HL-60/S4 (cell line): ENCODE results near the gene THRAP3.

Experiments used
- in situ Hi-C: fragments of 300-500 bp; cut with MboI; formaldehyde crosslinking; loops from 2 replicates; pipeline ENCODE4 v1.14.3; 2022; ENCODE audit warnings: low sequenced_read_pairs

The THRAP3 gene

DNA sequence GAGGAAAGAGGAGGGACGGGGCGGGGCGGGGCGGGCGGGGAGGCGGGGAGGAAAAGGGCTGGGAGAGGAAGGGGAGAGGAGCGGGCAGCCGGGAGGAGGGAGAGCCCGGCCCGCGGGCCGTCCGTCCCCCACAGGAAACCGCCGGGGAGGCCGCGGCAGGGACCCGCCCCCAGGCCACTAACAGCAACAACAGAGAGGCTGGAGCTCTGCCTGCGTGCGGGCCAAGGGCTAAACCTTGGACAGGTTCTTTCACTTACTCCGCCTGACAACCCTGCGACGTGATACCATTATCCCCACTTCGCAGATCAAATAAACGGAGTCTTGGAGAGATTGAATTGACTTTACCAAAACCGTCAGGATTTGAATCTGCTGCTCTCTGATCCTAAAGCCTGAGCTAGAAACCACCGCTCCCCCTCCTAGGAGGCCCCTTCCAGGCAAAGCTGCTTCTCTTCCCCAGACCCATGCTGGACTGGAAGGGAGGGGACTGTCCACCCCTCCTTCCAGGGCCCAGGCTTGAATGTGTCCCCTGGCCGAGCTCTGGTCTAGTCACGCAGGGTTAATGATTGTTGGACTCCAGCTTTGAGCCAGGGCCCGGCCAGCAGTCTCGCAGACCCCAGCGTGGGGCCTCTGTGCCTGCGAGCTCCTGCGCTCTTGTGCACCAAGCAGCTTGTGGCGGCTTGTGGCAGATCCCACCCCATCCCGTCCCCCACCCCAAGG, 99.6 kb downstream of the THRAP3 start, which contains the start of gene EVA1B:
Gene EVA1B (minus strand): TSS at position 10 of the 717 bp plus-strand sequence. CDS start 608 bp downstream, outside the sequence.
- in situ Hi-C loops = no loop called here

DNA sequence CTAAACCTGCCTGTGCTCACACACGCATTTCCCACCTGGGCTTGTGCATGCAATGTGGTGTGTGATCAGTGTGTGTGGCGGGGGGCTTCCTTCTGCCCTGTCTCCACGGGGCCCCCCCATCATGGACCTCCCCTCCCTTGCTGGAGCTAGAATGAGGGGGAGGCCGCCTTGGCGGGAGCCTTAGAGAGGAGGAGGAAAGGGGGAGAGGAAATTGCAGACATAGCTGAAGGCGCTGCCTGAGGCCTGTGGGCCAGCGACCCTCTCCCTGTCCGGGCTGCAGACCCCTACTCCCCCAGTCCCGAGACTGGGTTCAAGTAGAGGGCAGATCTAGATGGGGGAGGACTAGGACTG, 100.1 kb downstream of the THRAP3 start:
- in situ Hi-C loops = no loop called here

DNA sequence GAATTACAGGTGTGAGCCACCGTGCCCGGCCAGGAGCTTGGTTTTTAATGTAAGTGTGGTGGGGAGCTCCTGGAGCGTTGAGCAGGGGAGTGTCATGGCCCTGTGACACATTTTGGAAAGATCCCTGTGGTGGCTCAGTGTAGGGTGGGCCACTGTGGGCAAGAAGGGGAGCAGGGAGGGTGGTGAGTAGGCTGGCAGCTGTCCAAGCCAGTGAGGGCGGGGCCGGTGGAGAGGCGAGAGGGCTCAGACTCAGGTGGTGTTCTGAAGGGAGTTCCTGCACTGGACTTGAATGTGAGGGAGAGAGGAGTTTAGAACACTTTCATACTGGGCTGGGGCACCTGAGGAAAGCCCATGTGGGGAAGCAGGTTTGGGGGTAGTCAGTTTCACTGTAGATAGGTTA, 102.3 kb downstream of the THRAP3 start:
- in situ Hi-C loops = no loop called here

DNA sequence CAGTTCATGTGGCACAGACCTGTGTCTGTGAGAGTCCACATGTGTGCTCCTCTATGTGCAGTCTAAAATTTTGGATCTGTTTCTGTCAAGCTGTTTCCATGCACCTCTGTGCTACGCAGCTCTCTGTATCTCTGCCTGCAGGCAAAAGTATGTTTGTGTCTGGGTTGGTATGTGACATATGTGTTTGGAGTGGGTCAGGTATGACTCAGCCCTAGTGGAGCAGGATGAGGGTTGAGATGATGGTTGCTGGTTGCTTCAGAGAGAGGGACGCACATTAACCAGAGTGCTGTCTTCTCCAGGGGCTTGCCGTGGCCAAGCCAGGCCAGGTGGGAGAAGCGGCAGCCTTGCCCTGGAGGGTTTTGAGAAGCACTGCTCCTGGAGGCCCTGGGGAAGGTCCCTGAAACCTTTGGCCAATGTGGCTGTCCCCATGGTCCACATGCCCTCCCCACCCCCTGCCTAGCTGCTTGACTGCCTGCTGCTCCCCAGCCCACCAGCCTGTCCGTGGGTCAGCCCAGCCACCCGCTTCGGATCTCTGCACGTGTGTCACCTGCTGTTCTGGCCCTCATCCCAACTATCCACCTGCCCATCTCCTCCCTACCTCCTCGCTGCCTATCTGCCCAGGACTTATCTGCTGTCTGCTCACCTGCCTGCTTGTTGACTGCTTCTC, 103.3 kb downstream of the THRAP3 start:
- in situ Hi-C loops = no loop called here

DNA sequence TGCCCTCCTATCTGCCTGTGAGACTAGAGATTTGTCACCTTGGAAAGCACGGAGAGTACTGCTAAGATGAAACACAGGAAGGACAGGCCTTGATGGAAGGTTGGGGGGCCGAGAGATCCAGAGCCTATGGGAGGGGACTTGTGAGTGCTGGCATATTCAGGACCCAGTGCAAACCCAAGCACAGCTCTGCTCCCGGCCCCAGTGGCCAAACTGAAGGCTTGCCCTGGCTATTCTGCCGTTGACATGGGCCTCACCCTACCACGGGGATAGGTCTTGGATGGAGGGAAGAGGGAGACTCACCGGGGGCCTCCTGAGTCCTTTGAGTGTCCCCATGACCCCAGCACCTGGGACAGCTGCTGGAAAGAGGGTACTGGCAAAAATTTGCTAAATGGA, 103.8 kb downstream of the THRAP3 start:
- in situ Hi-C loops = no loop called here

DNA sequence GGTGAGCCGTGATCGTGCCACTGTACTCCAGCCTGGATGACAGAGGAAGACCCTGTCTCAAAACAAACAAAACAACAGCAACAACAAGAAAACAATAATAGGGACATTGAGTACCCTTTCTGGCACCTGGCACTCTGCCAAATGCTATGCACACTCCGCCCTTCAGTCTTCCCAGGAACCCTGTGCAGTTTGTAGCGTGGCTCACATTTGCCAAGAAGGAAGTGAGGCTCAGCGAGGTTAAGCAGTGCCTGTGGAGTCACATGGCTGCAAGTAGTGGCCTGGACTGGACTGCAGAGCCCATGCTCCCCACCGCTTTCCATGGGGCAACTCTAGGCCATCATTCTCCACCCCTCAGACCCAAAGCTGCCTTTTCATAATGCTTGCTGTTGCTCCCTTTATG, 104.5 kb downstream of the THRAP3 start:
- in situ Hi-C loops = no loop called here

DNA sequence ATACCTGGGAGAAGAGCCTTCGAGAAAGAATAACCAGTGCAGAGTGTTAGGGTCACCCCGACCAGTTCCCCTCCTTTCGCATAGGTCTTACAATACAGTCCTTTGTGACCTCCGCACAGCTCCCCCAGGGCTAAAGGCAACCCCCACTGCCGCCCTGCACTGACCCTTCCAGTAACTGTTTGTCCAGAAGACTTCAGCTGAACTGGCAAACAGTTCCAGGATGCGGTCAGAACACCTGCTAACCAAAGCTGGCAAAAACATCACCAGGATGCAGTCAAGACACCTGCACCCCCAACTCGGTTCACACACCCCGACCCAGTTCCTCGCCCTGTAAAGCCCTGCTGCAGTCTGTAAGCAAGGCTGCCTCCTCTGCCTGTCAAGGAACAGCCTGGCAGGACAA, 105.6 kb downstream of the THRAP3 start:
- in situ Hi-C loops = no loop called here

DNA sequence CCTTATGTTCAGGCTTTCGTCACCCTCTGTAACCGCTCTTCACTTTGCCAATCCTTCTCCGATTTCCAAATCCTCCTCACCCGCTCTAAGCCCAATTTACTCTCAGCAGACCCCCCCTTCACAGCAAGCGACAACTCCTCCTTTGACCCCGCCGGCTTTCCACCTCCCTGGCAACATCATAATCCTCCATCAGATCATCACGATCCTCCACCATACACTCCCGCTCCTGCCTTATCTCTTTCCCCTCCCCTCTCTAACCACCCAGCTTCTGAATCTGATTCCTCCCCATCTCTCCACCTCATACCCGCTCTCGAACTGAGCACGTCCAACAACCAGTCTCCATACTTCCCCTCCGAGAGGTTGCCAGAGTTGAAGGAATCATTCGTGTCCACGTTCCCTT, 106.7 kb downstream of the THRAP3 start:
- in situ Hi-C loops = no loop called here

DNA sequence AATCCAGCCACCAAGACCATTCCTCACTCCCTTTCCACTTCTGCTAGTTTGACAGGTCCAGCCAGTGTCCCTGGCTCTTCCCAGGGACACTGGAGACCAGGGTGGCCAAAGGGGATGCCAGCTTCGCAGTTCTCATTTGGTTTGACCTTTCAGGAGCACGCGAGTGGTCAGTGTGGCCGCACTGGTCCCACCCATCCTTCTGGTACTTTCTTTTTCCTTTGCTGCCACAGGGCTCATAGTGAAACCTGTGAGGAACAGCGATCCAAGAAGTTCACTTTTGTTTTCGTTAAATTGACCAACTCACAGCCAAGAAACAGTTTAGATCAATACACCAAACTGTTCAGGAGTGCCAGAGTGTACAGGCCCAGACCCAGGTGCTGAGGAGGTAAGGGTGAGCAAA, 113.6 kb downstream of the THRAP3 start:
- in situ Hi-C loops = no loop called here

DNA sequence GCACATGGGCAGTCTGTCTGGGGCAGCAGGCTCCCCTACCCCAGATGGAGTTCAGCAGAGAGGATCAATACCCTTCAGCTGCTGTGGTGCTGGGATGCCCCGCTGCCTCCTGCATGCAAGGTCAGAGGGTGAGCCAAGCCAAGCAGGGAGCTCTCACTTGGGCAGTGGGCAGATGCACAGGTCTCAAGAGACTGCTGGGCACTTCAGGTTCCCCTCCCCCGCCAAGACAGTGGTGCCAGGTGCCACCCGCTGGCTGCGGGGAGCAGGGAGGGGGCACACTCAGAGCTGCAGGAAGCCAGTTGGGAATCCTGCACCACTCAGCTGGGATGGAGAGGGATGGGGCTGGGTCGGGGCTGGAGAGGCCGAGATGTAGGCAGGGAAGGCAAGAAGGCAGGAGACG, 115.0 kb downstream of the THRAP3 start:
- in situ Hi-C loops = no loop called here

DNA sequence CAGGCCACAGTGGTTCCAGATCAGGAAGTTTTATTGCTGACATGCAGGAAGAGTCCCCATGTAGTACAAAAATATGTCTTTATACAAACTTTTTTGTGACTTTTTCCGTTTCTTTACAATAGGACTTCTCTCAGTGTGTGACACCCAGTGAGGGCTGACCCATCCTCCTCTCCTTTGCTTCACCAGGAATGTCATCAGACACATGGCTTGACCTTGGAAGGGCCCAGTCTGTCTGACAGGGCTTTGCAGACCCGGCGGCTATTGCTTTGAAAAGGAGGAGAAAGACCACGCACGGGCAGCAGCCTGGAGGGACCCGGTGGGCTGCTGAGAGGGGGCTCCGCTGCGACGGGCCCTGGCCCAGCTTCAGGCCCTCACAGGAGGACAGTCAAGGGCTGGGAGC, 115.4 kb downstream of the THRAP3 start:
- in situ Hi-C loops = no loop called here

DNA sequence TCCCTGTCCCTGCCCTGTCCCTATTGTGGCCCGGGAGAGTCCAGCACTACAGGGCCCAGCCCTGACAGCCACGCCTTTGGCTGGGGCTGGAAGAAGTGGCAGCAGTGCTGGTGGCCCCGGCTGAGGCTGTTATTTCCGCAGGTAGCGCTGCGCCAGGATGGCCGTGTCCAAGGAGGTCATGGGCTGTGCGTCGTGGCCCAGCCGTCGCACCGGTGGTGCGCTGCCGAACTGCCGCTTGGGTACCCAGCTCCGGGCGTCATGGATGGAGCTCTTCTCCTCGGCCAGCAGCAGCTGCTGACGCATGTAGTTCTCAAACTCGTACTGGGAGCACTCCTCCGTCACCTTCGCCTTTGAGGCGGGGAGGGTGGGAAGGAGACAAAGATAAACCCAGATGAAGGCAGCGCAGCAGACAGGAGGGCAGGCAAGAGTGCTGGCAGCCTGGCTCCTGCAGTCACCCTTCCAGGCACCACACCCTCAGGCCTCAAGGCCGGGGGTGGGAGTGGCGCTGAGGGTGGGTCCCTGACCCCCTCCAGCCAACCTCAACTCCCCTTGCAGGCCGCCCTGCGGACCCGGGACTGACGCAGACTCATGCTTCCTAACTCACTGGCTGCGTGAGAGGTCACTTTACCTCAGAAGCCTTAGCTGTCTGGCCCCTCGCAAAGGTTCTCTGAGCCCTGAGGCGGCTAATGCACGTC, 117.5 kb downstream of the THRAP3 start:
- in situ Hi-C loops = no loop called here

DNA sequence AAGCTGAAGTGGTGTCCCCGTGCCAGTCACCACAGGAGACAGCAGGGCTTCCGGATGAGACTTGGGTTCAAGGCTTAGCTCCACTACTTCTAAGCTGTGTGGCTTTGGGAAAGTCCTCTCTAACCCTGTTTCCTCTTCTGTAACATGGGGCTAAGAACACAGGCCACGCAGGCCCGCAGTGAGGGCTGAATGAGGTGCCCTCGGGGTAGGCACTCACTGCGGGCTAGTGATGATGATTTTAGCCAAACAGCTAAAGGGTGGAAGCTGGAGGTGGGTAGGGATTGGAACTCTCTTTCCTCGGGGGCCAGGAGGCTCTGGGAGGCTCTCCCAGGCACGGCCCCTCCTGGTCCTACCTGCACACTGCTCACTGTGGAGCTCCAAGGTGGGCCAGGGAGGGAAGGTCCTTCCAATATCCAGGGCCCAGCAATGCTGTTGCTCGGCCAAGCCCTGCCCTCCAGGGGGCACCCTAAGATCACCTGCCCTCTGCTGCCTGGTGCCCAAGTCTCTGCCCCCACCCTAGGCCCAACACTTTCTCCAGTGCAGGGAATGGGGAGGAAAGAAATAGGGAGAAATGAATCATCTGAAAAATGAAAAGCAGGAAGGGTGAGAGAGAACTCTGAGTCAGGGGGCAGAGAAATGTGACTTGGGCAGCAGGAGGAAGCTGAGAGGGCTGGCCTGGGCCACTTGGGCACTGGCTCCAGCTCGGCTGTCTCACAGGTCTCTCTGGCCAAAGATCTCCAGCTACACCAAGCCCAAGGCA, 118.4 kb downstream of the THRAP3 start:
- in situ Hi-C loops = no loop called here

DNA sequence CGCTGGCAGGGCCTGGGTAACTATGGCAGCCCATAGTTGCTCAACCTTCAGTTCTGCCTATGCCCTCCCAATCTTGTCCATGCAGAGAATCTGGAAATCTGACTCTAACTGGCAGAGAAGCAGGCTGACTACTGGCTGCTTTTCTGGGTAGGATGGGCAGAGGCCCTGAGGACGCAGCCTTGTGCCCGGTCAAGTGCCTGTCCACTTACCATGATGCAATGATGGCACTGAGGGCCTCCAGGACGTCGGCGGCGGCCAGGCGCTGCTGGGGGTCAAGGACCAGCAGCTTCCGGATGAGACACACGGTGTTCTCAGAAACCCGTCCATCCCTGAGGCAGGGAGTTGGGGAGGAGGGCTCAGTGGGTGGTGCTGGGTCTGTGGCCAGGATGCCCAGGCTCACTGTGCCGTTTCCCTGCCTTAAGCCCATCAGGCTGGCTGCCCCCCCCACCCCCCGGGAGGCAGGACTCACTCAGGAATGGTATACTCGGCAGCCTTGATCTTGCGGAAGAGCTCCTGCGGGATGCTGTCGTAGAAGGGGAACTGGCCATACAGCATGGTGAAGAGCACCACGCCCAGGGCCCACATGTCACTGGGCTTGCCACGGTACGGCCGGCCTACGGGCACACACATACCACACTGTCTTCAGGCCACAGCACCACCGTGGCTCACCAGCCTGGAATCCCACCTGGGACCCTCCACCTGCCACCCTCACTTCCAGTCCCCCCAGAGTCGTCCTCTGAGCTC, 119.6 kb downstream of the THRAP3 start:
- in situ Hi-C loops = no loop called here

DNA sequence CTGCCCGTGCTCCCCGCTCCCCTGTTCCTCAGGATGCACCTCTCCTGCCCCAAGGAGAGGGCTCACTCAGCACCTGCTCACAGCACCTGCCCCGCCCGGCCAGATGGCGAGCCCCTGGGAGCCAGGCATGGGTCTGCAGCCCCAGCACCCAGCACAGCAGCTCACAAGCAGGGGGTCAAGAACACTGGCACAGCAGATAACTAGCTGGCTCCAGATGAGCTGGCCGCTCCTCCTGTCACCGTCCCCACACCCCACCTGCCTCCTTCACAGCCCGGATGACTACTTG, 120.1 kb downstream of the THRAP3 start:
- in situ Hi-C loops = no loop called here

DNA sequence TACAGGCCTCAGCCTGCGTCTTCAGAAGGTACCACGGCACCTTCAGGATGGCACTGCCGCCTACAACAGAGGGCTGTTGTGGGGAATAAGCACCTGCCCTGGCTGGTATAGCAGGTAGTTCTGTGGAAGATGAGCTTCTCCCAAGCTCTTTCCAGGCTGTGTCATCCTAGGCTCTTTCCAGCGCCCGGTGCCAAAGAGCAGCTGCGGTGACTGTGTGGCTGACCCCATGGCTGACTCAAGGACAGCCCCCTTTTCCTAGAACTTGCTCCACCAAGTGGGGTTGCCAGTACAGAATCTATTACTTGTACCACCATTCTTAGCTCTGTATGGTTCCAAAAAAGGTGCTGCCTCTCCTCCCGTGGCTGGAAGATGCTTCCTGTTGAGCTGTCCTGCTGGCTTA, 121.1 kb downstream of the THRAP3 start:
- in situ Hi-C loops = loop anchor here (5.0 kb wide), 1 partner anchor 77 kb away; no protein-coding TSS in a partner anchor

DNA sequence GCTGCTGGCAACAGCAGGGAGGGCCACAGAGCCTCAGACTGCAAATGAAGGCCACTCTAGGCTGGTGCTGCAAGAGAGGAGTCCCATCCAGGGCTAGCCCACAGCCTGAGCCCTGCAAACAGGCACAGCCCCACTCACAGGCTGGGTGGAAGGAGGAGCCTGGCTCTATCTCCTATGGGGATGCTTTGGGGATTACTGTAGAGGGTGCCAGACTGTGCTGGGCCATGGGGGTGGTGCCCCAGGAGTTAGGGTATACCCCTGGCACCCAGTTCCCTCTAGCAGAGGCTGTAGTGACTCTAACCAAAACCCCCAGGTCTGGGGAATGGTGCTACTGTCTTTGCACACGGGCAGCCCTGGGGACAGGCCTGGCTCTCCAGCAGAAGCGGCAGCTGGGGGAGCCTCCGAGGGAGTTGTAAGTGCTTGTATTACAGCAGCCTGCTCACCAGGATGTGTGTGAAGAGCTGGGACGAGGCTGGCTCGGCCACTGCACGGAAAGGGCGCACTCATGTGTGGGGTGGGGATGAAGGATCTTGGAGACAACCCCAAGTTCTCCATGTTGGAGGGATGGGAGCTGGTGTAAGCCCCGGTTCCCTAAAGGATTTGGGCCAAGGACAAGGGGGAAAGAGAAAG, 122.6 kb downstream of the THRAP3 start:
- in situ Hi-C loops = loop anchor here (5.0 kb wide), 1 partner anchor 75 kb away; no protein-coding TSS in a partner anchor

DNA sequence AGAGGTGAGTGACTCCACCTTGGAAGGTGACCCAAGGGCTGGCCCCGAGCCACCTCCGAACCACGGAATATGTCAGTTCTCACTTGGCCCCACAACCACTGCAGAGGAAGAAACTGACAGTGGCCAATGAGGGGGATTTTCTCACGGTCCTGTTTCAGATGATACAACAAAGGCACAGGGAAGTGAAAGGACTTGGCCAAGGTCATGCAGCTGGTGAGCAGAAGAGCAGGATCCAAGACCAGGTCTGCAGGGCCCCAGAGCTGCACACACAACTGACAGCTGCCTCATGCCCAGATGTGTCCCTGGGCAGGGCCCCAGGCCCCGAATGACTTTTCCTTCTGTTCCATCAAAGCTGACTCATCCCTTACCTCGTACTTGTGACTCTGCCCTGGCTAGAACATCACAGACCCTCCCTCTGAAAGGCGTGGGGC, 125.0 kb downstream of the THRAP3 start:
- in situ Hi-C loops = loop anchor here (5.0 kb wide), 1 partner anchor 73 kb away; no protein-coding TSS in a partner anchor

DNA sequence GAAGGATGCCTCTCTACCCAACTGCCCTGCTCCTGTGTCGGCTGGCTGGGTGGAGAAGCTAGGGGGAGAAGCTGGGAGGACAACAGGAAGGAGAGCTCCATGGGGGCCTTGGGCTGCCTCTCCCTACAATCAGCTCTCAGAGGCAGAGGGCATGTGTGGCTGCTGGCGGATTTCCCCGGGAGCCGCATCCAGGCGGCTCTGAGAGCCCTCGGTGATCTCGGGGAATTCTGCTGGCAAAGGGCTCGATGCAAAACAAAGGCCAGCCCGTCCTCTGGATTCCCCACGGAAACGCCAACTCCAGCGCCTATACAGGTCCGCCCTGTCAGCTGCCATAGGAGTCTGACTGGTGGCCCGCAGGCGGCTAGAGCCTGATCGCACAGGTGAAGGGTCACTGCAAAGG, 125.6 kb downstream of the THRAP3 start:
- in situ Hi-C loops = loop anchor here (5.0 kb wide), 1 partner anchor 72 kb away; no protein-coding TSS in a partner anchor

DNA sequence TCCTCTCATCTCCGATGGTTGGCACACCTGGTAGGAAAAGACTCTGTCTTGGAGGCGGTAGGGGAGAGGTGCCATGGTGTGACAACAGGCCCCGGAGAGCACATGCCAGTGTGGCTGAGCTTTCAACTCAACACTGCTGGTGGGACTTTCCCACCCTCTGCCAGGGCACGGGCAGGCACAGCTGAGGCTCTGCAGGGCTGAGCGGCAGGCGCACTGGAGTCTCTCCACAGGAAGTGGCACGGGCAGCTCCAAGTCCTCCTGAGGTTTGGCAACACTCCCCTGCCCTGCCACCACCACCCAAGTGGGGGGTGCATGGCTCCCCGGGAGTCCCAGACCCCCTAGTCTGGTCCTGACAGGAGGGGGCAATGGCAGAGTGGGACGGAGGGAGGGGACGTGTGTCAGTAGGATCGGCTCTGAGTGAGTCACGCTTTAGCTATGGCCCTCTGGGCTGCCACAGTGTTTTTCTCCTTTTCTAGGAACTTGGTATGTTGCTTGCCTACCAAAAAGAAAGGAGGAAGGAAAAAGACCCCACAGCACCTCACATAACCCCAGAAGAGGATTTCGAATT, 126.5 kb downstream of the THRAP3 start:
- in situ Hi-C loops = no loop called here
